Measurements from ENCODE around the gene CYS1. TPM values are rescaled to one million over a fixed set of nuclear protein-coding genes. Genes with fewer than 3 reads are reported as not detected.
A peak's percentile ranks its signal among the peaks of the same experiment; 100 is the strongest.

CYS1 gene
- total and polyA plus RNA-seq, 2 of the 13 experiments (the other 11 are each of a cell fraction or from before 2014, with no cell fraction given), result 0.04 TPM; not detected in 1

GRCh38 chr2:10087360-10087759 lies 7.1 kb upstream of the CYS1 start (continued):
- TF ChIP-seq ZNF770 (CRISPR knock-in tag; IDR thresholded peaks at IDR 0.05), result no peak

DNA sequence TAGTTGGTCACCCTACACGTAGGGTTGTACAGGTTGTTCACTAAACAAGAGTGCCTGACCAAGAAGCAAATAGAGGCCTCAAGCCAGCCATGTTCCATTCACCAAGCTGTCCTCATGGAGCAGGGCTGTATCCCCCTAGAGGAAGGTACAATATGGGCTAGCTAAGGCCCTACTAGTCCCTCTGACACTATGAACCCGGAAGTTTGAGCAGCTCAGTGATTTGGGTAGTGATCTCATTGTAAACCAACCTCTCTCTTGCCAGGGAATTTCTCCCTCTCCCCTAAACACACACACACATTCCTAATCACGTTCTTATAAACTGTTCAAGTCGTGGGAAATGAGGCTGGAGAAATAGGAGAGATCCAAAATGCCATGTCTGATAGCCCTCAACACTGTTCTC lies 6.7 kb upstream of the CYS1 start:
- CTCF ChIA-PET (ENCODE audit: low intra/inter-chr PET ratio, low total read pairs), result no interaction called here
- TF ChIP-seq GMEB2 (CRISPR knock-in tag; IDR thresholded peaks at IDR 0.05; ENCODE audit: low read depth) (no peak), PHF8 (CRISPR knock-in tag; IDR thresholded peaks at IDR 0.05) (no peak), HNF1B (CRISPR knock-in tag; IDR thresholded peaks at IDR 0.05) (no peak), ZNF205 (CRISPR knock-in tag; IDR thresholded peaks at IDR 0.05) (no peak)
- TF ChIP-seq, protein P1, sequence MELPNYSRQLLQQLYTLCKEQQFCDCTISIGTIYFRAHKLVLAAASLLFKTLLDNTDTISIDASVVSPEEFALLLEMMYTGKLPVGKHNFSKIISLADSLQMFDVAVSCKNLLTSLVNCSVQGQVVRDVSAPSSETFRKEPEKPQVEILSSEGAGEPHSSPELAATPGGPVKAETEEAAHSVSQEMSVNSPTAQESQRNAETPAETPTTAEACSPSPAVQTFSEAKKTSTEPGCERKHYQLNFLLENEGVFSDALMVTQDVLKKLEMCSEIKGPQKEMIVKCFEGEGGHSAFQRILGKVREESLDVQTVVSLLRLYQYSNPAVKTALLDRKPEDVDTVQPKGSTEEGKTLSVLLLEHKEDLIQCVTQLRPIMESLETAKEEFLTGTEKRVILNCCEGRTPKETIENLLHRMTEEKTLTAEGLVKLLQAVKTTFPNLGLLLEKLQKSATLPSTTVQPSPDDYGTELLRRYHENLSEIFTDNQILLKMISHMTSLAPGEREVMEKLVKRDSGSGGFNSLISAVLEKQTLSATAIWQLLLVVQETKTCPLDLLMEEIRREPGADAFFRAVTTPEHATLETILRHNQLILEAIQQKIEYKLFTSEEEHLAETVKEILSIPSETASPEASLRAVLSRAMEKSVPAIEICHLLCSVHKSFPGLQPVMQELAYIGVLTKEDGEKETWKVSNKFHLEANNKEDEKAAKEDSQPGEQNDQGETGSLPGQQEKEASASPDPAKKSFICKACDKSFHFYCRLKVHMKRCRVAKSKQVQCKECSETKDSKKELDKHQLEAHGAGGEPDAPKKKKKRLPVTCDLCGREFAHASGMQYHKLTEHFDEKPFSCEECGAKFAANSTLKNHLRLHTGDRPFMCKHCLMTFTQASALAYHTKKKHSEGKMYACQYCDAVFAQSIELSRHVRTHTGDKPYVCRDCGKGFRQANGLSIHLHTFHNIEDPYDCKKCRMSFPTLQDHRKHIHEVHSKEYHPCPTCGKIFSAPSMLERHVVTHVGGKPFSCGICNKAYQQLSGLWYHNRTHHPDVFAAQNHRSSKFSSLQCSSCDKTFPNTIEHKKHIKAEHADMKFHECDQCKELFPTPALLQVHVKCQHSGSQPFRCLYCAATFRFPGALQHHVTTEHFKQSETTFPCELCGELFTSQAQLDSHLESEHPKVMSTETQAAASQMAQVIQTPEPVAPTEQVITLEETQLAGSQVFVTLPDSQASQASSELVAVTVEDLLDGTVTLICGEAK (IDR thresholded peaks at IDR 0.05), result no peak
- TF ChIP-seq, protein P1 (CRISPR knock-in tag; IDR thresholded peaks at IDR 0.05), result no peak

More for the DNA sequence above, 6.7 kb upstream of the CYS1 start:
- in situ Hi-C loops (cut with HindIII; ENCODE audit: extremely low pct_ligation_motif_present, low pct_unique_long_range_greater_than_20kb), result no loop called here
- peak overlapping the region in 1 of 3 experiments; percentile 8; a peak in 2 of 6 replicates for H3K4me3 ChIP-seq (replicated peaks in 1 of 3; ENCODE audit: insufficient read depth in 1 of 3, low read depth in 2 of 3, low read length in 3 of 3)
- peak overlapping the region; percentile 43 for H3K4me2 ChIP-seq (ENCODE audit: low read depth, low read length)
- H3K36me3 ChIP-seq (replicated peaks in 1 of 2; ENCODE audit: control insufficient read depth in 1 of 2, insufficient read depth in 2 of 2, low read length in 2 of 2), result no peaks in the 10 kb centered on the region
- no peaks in the 10 kb centered on the region for H3K79me2 ChIP-seq (ENCODE audit: insufficient read depth, low read length)
- no peak overlapping the region for H3K9ac ChIP-seq (ENCODE audit: insufficient read depth, low read depth, low read length)
- no TSS peak for BruUV-seq (replicated peaks)
- ATAC-seq (peak; percentile 84), DNase-seq (ENCODE audit: low spot score) (peak; percentile 56), FAIRE-seq (peak; percentile 48)
- peak overlapping the region; percentile 86 for H2AFZ ChIP-seq (ENCODE audit: low read length)
- H3K9me3 ChIP-seq (ENCODE audit: low read length), result no peaks in the 10 kb centered on the region
- intact Hi-C loops (cut with micrococcal nuclease; ENCODE audit: unreplicated experiment), result no loop called here
- POLR2A ChIA-PET, result no interaction called here
- H4K20me1 ChIP-seq (ENCODE audit: insufficient read depth, low read length), result no peaks in the 10 kb centered on the region
- peaks cover 26% of the 10 kb centered on the region for H3K4me1 ChIP-seq (ENCODE audit: insufficient read depth, low read length)
- H3K27me3 ChIP-seq (ENCODE audit: control insufficient read depth in 1 of 2, insufficient read depth in 2 of 2, low read length in 2 of 2), result peaks cover 4 to 33% of the 10 kb centered on the region in 2 experiments; a peak in 4 of 5 replicates
- H3K27ac ChIP-seq (ENCODE audit: extremely low read length, insufficient read depth, low read length), result no peak overlapping the region
- 10% methylated on average over 4 of the region's 4 CpGs for WGBS (ENCODE audit: low lambda C conversion rate)

Measured in HepG2 (cell line).